NAMALWA (cell line): ENCODE results near the gene VSTM2B.
"Not testable (repeated sequence)": the region's sequence is repeated elsewhere in the genome, so short reads cannot be mapped to it uniquely, and the experiment has no call there.

Experiments
- DNase-seq: peaks from one replicate; pipeline ENCODE4 v3.0.0-alpha.2; 2015; ENCODE audit warnings: low spot score

VSTM2B gene

DNA sequence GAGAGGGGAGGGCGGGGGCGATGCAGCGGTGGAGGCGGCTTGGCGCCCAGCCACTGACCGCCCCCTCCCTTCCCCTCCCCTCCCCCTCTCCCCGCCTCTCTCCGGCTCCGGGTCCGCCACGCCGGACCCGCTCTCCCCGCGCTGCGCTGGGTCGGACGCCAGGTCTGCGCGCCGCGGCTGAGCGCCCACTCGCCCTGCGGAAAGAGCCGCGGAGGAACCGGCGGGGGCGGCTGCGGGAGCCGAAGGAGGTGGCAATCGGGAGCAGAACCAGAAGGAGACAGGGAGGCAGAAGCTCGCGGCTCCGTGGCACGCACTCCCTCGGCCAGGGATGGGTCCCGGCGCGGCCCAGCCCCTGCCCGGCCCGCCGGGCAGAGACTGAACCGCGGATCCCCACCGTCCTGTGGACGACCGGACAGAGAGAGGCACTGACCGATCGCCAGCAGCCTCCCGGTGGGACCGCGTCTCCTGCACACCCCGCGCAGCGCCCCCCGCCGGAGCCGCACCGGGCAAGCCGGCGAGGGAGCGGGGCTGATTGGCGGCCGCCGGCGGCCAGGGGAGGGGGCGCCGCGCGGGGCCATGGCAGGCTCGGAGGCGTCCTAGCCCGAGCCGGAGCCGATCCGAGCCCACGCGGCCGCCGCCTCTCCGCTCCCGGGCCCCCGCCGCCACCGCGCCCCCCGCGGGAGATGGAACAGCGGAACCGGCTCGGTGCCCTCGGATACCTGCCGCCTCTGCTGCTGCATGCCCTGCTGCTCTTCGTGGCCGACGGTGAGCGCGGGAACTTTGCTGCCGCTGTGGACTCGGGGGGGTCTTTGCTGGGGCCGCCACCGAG, at the start of gene VSTM2B:
Gene VSTM2B (plus strand): TSS at position 94 of the 829 bp plus-strand sequence. CDS start 590 bp downstream, at position 684.
- DNase-seq: no peak

DNA sequence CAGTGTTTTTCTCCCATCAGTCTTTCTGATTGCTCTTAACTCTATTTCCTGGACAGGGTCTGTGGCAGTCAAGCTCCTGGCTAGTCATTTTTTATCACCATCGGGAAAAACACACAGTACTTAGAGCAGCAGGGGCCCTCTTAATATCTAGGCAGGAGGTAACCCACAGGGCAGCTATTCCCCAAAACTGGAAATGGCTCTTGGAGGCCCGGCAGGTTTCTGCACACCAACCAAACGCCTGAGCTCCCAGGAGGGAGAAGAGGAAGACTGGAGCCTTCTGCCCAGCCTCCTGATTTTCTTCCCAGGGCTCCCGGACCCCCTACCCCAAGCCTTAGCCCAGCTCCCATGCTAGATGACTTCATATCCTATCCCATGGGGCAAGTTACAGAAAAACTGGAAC, 49.3 kb upstream of the VSTM2B start:
- no peak for DNase-seq

DNA sequence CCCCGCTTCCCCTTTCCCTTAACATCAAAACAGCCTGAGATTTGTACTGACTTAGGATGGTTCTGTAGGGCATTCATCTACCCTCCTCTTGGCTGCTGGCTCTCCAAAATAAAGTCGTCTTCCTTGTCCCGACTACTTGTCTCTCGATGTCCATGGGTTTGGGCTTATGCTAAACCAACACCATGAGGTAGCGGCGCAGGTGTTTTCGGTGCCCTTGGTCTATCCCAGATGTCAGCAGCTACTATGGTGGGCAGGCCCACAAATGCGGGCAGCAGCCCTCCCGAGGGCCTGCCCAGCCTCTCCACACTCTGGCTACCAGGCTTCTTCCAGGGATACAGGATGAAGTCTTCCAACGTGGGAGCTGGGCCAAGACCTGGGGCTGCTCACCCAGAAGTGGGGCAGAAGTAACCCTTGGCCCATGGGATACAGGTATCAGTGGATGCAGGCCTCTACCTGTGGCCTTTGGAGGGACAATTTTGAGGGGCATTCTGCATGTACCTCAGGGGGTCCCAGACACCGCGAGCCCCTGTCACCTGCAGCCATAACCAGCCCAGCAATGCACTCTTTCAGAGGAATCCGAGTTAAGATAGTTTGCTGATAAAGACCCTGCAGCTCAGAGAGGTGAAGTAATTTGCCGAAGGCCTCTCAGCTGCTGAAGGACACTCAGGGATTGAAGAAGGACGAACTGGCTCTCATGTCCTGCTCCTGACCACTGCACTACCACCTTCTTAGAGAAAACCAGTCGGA, 47.8 kb upstream of the VSTM2B start:
- DNase-seq: no peak

DNA sequence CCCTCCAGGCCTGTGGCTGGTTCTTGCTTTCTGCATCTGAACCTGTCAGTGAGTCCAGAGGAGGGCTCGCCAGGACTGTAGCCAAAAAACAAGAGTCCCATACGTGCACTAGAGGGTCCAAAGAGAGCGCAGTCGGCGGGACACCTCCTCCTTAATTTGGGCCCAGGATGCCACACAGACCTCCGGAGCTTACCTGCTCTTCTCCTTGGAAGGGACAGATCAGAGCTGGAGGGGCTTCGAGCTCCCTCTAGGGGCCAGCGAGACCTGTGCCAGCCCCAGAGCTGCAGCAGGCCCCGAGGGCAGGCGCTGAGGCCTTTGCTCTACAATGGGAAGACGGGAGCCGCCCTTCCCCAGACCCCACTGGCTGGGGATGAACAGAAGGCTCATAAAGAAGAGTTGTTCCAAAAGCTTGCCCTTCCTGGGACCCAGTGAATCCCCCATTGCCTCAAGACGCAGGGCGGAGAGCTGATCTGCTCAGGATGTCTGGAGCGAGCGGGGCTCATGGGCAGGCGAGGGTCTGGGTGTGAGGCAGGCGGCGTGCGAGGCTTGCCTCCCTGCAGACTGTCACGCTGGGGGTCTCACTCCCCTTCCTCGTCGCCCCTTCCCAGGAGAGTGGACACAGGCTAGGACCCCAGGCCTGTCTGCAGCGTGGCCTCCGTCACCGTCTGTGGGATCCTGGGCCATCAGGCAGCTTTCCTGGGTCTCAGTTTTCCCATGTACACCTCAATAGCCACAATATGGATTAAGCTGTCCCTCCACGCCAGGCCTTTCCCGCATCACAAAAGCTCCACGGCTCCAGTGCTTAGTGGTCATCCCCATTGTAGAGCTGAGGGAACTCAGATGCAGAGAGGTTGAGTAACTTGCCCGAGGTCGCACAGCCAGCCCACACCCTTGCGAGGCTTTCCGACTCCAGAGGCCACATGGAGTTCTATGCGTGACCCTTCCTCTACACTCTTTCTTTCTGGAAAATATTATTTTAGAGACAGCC, 46.9 kb upstream of the VSTM2B start:
- DNase-seq: peak; percentile 30

DNA sequence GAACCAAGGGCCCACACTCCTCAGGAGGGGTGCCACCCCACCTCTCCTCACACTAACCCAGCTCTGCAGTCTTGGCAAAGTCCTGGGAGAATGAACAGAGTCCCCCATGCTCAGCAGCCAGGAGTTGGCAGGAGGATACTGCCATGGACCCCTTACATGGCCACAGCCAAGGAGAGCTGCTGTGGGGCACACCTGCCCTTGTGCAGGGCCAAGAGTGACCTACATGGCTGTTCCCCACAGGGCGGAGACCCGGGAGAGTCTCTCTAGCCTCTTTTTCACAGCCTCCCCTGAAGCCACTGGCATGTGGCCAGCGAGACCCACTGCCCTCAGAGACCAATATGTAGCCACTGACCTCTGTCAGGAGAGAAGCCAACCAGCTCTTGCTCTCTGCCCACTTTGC, 45.9 kb upstream of the VSTM2B start:
- DNase-seq: no peak

DNA sequence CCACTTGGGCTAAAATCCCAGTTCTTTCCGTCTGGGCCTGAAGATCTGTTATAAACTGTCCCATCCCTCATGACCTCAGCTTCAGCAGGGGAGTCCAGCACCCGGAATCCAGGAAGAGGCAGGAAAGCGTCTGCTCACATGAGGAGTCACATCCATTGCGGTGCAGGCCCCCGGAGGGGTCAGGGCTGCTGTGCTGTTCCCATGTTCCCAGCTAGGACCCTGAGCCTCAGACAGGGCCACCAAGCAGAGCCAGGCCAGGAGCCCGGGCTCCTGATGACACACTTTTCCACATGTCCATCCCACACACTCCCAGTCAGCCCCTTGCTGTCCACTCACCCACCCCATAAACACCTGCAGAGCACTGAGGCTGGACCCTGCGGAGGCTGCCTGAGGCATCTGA, 45.3 kb upstream of the VSTM2B start:
- DNase-seq: no peak

DNA sequence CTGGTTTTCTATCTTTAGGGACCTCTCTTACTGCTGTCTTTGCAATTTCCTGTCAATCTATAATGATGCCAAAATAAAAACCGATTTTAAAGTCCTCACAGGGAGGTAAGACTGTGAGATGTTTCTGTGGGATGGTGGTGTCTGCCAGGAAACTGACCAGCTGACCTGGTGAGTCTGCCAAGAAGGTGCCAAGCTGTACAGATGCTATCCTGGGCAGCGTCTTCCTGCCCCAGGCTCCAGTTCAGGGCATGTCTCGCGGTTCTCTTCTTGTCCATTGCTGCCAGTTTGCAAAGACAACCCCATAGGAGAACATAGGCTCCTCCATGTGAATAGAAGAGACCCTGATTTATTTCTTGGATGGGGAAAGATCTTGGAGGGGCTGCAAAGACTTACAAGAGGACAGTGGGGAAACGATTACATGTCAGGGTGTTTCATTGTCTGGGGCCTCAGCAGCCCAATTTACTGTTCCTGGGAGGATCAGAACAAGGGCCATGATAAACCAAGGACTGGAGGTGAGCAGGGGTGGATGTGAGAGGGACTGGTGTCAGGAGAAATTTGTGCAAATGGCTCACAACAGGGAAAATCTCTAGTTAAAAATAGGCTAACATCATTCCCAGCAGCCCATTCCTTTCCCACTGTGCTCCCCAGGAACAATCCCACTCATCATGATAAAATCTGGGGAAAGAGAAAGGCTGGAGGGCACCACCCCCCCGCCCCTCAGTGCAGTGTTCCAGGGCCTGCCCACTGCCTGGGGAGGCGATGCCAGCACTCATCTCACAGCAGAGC, 42.7 kb upstream of the VSTM2B start:
- no peak for DNase-seq

DNA sequence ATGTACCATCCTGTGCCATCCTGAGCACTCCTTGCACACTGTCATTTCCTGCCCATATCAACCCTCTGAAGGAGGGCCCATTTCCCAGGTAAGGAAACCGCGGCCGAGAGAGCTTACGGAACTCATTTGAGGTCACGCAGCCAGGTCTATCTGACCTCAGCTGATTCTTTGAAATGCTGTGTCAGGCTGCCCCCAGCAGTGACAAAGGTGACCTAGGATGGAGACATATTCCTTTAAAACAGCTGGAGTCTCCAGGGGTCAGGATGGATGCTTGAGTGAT, 42.2 kb upstream of the VSTM2B start:
- DNase-seq: no peak

DNA sequence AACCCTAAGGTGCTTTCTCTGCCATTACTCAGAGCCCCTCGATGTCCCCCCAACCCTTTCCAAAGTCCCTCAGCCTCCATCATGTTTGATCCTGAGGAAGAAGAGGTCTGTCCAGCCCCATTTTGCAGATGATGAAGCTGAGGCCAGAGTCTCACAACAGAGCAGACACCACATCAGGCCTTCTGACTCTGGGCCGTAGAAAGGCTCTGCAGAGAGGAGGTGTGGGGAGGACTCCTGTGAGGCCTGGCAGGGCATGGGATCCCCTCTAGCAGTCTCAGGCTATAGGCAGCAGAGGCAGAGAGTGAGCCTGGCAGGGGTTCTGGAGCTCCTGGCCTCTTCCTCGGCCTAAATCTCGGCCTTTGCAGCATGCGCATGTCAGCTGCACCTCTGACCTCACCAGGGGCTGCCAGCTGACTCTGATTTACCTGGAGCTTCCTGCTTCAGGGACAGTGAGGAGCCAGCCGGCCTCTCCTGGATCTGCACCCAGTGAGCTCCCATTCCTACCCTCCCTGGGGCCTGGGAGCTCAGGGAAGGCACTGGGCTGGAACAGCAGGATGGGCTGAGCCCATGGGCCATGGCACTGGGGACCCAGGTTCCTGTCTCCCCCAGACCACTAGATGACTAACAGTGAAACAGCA, 41.7 kb upstream of the VSTM2B start:
- DNase-seq: no peak

DNA sequence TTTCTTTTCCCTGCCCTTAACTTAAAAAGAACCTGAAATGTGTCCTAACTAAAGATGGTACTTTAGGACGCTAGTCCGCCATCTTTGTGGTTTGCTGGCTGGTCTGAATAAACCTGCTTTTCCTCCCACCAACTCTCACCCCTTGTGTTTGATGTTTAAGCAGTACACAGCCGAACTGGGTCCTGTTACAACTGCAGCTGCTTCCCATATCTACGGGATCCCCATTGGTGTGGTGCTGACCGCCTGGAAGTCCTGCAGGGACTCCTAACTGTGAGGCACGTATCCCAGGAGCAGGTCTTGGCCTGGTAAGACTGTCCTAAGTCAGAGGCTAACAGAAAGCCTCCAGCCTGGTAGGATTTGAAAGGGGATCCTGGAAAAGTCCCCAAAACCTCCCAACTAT, 40.9 kb upstream of the VSTM2B start:
- no peak for DNase-seq

DNA sequence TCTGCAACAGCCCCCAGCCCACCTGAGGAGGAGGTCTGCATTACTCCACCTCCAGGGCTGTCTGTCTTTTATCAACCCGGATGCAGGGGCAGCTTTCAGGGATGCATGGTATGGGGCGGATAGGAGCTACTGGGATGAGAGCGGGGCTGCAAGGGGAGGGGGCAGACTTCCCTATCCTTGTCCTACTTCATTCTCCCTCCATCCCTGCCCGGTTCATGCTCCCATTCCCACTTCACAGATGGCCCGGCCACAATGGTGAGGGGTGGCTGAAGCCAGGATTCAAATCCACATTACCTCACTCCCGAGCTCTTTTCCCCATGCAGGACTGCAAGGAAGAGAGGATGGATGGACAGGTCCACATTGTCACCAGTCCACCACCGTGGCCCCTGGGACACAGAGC, 40.5 kb upstream of the VSTM2B start:
- DNase-seq: no peak

DNA sequence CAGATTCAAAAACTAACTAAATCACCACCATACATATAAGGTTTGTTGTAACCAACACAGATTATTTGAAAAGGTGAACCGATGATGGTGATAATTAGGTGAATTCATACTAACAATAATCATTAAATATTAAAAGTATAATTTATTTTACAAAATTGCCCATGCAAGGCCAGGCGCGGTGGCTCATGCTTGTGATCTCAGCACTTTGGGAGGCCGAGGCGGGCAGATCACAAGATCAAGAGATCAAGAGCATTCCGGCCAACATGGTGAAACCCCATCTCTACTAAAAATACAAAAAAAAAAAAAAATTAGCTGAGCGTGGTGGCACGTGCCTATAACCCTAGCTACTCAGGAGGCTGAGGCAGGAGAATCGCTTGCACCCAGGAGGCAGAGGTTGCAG, 38.8 kb upstream of the VSTM2B start:
- DNase-seq: not testable (repeated sequence)

DNA sequence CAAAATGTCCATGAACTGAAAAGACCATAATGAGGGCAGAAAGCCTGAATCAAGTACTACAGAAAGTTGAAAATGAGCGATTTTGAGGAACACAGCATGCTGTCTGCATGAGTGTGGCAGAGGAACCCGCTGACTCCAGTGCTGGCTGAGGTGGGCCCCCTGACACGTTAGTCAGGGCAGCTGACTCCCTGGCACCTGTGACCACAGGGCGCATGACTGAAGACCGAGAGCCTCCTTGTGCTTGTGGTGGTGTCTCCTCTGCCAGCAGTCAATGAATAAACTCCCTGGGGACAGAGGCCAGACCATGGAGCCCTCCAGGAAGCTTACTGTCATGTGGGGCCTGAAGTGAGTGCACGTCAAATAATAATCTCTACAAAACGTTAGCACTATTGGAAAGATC, 38.4 kb upstream of the VSTM2B start:
- DNase-seq: peak; percentile 16

DNA sequence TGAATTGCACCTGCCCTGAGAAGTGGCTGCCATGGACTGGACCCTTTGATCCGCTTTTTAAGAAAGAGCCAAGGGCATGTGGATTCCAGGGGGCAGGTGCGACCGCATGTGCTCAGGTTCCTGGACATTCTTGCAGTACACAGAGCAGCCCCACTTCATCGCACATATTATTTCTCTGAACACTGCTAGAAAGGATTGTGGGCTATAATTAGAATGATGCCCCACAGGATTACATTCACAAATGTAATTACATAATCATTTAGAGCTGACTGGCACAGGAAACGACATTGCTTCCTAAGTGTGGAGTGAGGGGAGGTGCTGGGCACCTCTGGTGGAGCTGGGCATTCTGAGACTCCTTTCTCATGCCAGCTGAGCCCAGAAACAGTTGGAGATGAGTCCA, 37.5 kb upstream of the VSTM2B start:
- no peak for DNase-seq

DNA sequence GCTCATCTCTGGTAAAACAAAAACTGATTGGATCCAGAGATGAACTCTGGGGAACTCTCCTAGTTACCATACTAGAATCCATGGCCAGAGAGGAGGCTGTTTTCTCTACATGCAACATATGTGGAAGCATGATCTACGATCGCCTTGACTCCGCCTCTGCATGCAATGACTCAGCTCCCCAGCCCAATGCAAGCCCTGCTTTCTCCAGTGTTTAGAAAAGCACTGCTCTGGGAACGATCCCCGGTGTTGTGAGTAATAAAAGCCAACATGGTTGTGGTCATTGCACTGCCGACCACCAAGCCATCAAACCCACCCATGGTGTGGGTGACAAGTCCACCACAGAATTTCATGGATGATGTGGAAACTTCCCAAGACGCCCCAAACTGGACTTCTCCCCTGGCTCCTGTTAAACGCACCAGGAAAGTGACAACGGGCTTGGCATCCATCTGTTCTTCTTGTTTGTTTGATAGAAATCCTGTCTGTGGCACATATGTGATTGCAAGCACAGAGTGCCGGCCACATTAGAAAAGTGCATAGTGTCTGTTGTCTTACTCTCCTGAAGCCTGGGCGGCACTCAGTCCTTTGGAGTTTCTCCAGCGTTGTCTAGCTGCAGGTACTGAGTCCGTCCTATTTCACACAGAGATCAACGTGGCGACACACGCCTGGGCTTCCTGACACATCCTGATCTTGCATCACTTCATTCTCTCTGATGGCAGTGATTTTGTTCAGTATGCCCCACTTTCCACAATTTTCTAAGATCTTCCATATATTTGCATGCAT, 36.4 kb upstream of the VSTM2B start:
- no peak for DNase-seq

DNA sequence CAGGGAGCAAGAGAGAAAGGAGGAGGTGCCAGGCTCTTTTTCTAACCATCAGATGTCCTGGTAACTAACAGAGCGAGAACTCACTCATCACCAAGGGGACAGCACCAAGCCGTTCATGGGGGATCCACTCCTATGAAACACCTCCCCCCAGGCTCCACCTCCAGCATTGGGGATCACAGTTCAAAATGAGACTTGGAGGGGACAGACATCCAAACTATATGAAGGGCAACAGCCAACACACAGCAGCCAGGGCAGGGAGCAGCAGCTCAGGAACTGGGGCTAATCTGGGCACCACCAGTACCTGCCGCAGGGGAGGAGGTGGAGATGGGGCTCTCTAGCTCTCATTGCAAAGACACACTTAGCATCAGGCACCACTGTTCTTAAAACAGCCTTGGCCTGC, 34.3 kb upstream of the VSTM2B start:
- no peak for DNase-seq

DNA sequence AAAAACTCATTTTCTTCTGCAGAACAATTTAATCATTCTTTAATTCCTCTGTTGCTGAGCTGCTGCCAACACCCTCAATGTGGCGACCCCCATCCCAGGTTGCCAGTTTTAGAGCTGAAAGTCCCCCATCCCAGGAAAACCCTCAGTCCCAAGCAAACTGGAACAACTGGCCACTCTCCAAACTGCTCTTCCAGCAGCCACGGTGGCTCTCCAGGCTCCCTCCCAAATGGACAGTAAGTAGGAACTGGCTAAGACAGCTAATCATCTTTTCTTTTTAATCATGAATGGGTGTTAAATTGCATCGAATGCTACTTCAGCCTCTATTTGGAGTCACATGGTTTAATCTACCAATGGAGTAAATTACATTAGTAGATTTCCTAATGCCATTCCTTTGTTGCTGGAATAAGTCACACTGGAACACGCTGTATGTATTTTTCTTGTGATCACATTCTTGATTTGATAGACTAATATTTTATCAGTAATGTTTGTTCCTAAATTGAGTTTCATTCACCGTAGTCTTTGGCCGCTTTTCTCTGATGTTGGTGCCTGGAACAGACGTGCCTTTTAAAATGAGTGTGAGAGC, 33.7 kb upstream of the VSTM2B start:
- no peak for DNase-seq

DNA sequence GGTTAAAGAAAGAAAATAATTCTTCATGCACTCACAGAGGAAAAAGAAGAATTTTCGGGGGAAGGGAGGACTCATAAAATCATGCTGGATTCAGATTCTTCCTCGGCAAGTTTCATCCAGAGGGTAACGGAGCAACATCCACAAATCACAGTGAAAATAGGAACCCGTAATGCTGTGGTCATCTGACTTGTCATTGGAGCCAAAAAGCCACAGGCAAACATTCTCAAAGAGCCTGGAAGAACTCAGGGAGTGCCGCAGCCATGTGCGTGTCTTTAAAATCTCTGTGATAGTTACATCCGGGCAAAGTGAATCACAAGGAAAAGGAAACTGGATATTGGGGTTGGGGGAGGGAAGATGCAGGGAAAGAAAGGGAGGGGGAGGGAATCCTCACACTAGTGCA, 33.0 kb upstream of the VSTM2B start:
- DNase-seq: no peak

DNA sequence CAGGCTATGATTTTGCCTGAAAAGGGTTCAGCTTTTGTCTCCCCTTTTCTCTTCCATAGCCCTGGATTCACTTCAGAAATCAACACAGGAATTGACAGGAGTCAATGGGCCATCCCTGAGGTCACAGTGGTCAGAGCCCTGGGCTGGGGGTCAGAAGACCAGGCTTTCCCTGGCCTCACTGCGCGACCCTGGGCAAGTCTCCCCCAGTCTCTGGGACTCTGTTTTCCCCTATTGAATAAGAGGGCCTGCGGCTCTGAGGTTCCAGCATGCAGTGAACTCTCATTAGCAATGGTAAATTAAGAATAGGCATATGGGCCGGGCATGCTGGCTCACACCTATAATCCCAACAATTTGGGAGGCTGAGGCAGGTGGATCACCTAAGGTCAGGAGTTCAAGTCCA, 30.7 kb upstream of the VSTM2B start:
- DNase-seq: no peak

DNA sequence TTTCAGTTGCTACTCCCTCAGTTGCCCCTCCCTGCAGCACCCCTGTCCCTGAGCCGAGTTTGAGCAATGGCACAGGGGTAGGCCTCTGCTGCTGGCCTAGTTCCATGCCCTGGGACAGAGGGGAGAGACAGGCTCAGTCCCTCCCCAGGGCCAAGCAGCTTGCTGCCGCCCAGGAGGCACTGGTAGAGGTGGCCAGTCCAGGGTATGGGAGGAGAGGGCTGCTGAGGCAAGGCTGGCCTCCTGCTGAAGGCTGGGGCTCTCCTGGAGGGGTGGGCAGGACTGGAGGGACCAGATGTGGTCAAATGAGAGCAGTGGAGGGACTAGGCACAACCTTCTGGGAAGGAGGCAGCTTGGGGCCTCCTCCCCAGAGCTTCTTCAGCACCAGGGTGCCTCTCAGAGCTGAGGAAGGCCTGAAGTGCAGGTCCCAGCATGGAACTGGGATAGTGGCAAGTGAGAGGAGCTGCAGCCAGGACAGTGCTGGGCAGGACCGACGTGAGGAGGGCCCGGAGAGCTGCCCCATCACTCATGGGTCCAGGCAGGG, 29.8 kb upstream of the VSTM2B start:
- no peak for DNase-seq
